H9 (cell line): ENCODE results near the gene CFL1. TPM values are rescaled to one million over a fixed set of nuclear protein-coding genes. Genes with fewer than 3 reads are reported as not detected.

Experiments
- DNase-seq: peaks from one replicate; pipeline ENCODE4 v3.0.0-alpha.2; 2017
- H2AFZ ChIP-seq: one replicate; pipeline ENCODE4 v1.6.1; 2013; ENCODE audit warnings: mild to moderate bottlenecking, low read length, control low read depth, moderate library complexity
- H2AK5ac ChIP-seq: 2 replicates; pipeline ENCODE4 v1.6.1; 2013; ENCODE audit warnings: low read length, control low read depth, mixed read lengths; ENCODE audit not compliant: insufficient read length
- H2BK120ac ChIP-seq: one replicate; pipeline ENCODE4 v1.6.1; 2013; ENCODE audit warnings: low read depth, mild to moderate bottlenecking, low read length, control low read depth, inconsistent platforms; ENCODE audit not compliant: poor library complexity, severe bottlenecking
- H2BK12ac ChIP-seq: 2 replicates; pipeline ENCODE4 v1.6.1; 2013; ENCODE audit warnings: low read length, control low read depth, mixed read lengths, low read depth; ENCODE audit not compliant: insufficient read length
- H2BK15ac ChIP-seq: 2 replicates; pipeline ENCODE4 v1.6.1; 2013; ENCODE audit warnings: low read depth, low read length, control low read depth
- H2BK20ac ChIP-seq: one replicate; pipeline ENCODE4 v1.6.1; 2013; ENCODE audit warnings: low read depth, mild to moderate bottlenecking, low read length, control low read depth, inconsistent platforms; ENCODE audit not compliant: poor library complexity, severe bottlenecking
- H2BK5ac ChIP-seq: 2 replicates; pipeline ENCODE4 v1.6.1; 2013; ENCODE audit warnings: low read length, control low read depth, mixed read lengths; ENCODE audit not compliant: insufficient read length
- H3K14ac ChIP-seq: 2 replicates; pipeline ENCODE4 v1.6.1; 2013; ENCODE audit warnings: low read length, control low read depth; ENCODE audit not compliant: insufficient read depth
- H3K18ac ChIP-seq: 2 replicates; pipeline ENCODE4 v1.6.1; 2013; ENCODE audit warnings: low read depth, mild to moderate bottlenecking, mixed read lengths, low read length, control low read depth; ENCODE audit not compliant: insufficient read length
- H3K23ac ChIP-seq: 2 replicates; pipeline ENCODE4 v1.6.1; 2013; ENCODE audit warnings: low read length, control low read depth, mixed read lengths, low read depth; ENCODE audit not compliant: insufficient read length
- H3K23me2 ChIP-seq: 2 replicates; pipeline ENCODE4 v1.6.1; 2013; ENCODE audit warnings: low read depth, mild to moderate bottlenecking, mixed read lengths, low read length, control low read depth; ENCODE audit not compliant: insufficient read length, poor library complexity, severe bottlenecking
- H3K27ac ChIP-seq: 2 replicates; pipeline ENCODE4 v1.5.1; 2013; ENCODE audit warnings: low read length, control low read depth, mixed read lengths, low read depth; ENCODE audit not compliant: insufficient read length
- H3K27me3 ChIP-seq: 2 replicates; pipeline ENCODE4 v1.6.1; 2013; ENCODE audit warnings: low read length, control low read depth, inconsistent platforms; ENCODE audit not compliant: insufficient read depth
- H3K4ac ChIP-seq: 2 replicates; pipeline ENCODE4 v1.6.1; 2013; ENCODE audit warnings: low read depth, mild to moderate bottlenecking, control low read depth, inconsistent platforms, low read length, moderate library complexity
- H3K4me1 ChIP-seq: 2 replicates; pipeline ENCODE4 v1.6.1; 2013; ENCODE audit warnings: low read length, control low read depth, inconsistent platforms; ENCODE audit not compliant: insufficient read depth
- H3K4me2 ChIP-seq: 2 replicates; pipeline ENCODE4 v1.6.1; 2013; ENCODE audit warnings: low read length, control low read depth, mixed read lengths; ENCODE audit not compliant: insufficient read length, insufficient read depth
- H3K56ac ChIP-seq: 2 replicates; pipeline ENCODE4 v1.6.1; 2013; ENCODE audit warnings: low read depth, mild to moderate bottlenecking, mixed read lengths, low read length, control low read depth; ENCODE audit not compliant: insufficient read length
- H3K79me1 ChIP-seq: 2 replicates; pipeline ENCODE4 v1.6.1; 2013; ENCODE audit warnings: low read depth, mild to moderate bottlenecking, moderate library complexity, low read length, control low read depth, inconsistent platforms; ENCODE audit not compliant: insufficient read depth, poor library complexity, severe bottlenecking
- H3K79me2 ChIP-seq: 2 replicates; pipeline ENCODE4 v1.6.1; 2013; ENCODE audit warnings: low read length, control low read depth, inconsistent platforms; ENCODE audit not compliant: insufficient read depth
- H3K9ac ChIP-seq: 2 replicates; pipeline ENCODE4 v1.6.1; 2013; ENCODE audit warnings: low read length, control low read depth, mixed read lengths; ENCODE audit not compliant: insufficient read length; ENCODE audit errors: extremely low read depth
- H3K9me3 ChIP-seq: one replicate; pipeline ENCODE4 v1.6.1; 2013; ENCODE audit warnings: low read depth, low read length, inconsistent platforms; ENCODE audit not compliant: control insufficient read depth
- H3T11ph ChIP-seq: one replicate; pipeline ENCODE4 v1.6.1; 2013; ENCODE audit warnings: mild to moderate bottlenecking, low read length, control low read depth, inconsistent platforms
- H4K20me1 ChIP-seq: one replicate; pipeline ENCODE4 v1.6.1; 2013; ENCODE audit not compliant: control insufficient read depth, insufficient read length, insufficient read depth
- H4K5ac ChIP-seq: 2 replicates; pipeline ENCODE4 v1.6.1; 2013; ENCODE audit warnings: low read depth, mild to moderate bottlenecking, mixed read lengths, low read length, control low read depth; ENCODE audit not compliant: insufficient read length
- H4K8ac ChIP-seq: replicated peaks from 2 replicates; pipeline ENCODE4 v1.6.1; 2013; ENCODE audit warnings: low read length, control low read depth, mixed read lengths, low read depth; ENCODE audit not compliant: insufficient read length
- H4K91ac ChIP-seq: 2 replicates; pipeline ENCODE4 v1.6.1; 2013; ENCODE audit warnings: low read depth, mild to moderate bottlenecking, moderate library complexity, mixed read lengths, low read length, control low read depth; ENCODE audit not compliant: insufficient read length
- H3K27ac Mint-ChIP-seq, 3 experiments: 2 replicates in 2 of 3; 3 replicates in 1 of 3; pipeline ENCODE4 v1.8.0; 2020 to 2021; ENCODE audit warnings: mixed read lengths in 3 of 3, mild to moderate bottlenecking in 1 of 3, moderate library complexity in 1 of 3
- H3K27me3 Mint-ChIP-seq: 2 replicates; pipeline ENCODE4 v1.8.0; 2021; ENCODE audit warnings: low read depth, mild to moderate bottlenecking, moderate library complexity, mixed read lengths
- H3K36me3 Mint-ChIP-seq, 3 experiments: 2 replicates in 2 of 3; 3 replicates in 1 of 3; pipeline ENCODE4 v1.8.0; 2020 to 2021; ENCODE audit warnings: low read depth in 3 of 3, mixed read lengths in 3 of 3; ENCODE audit not compliant: insufficient read depth in 1 of 3
- H3K4me1 Mint-ChIP-seq, 2 experiments: 2 replicates each; pipeline ENCODE4 v1.8.0; 2020; ENCODE audit warnings: mixed read lengths in 2 of 2
- H3K4me3 Mint-ChIP-seq, 2 experiments: 2 replicates in 1 of 2; 3 replicates in 1 of 2; pipeline ENCODE4 v1.8.0; 2020 to 2021; ENCODE audit warnings: mild to moderate bottlenecking in 2 of 2, mixed read lengths in 2 of 2, moderate library complexity in 1 of 2
- H3K9me3 Mint-ChIP-seq, 2 experiments: 2 replicates in 1 of 2; 3 replicates in 1 of 2; pipeline ENCODE4 v1.8.0; 2020; ENCODE audit warnings: mild to moderate bottlenecking in 2 of 2, mixed read lengths in 2 of 2, moderate library complexity in 1 of 2
- CTCF ChIP-seq: fragments of 200-600 bp; sonication (generic); conservative IDR thresholded peaks from 3 replicates; pipeline ENCODE4 v1.8.0; 2021; ENCODE audit warnings: antibody characterized with exemption, mild to moderate bottlenecking
- WGBS: extraction: QIAGEN DNeasy Blood & Tissue Kit; methylation state at CpG from one replicate; pipeline ENCODE4 v1.1.7; 2013; ENCODE audit warnings: missing lambda C conversion rate, low lambda C conversion rate, mixed read lengths; ENCODE audit not compliant: insufficient read length; ENCODE audit errors: extremely low coverage; 5-methylcytosine and 5-hydroxymethylcytosine counted together
- total RNA-seq: library from RNA; stranded (reverse); gene quantifications from 2 replicates; pipeline ENCODE4 v1.2.1, GENCODE V29; 2021

Gene CFL1
- total RNA-seq, 1 experiment from 2014 or later, result 1,107 TPM

DNA sequence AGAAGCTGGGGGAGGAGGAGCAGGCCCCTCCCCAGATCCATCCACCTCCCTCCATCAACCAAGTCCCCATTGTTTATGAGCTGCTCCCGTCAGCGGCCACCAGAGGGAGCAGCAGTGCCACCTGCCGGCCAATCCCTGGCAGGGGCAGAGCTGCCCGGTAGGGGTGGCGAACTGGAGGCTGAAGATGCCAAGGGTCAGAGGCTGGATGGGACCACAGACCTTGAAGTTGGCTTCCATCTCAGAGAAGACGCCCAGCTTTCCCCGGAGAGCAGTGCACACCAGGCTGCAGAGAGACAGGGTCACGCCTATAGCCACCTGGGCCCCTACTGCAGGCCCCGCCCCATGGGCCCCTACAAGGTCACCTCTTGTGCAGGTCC lies 26.7 kb upstream of the CFL1 start:
- no peaks in the 10 kb centered on the region for H3K79me1 ChIP-seq
- H3K79me2 ChIP-seq, result no peaks in the 10 kb centered on the region
- no peak overlapping the region for H2BK120ac ChIP-seq
- H3K14ac ChIP-seq, result no peak overlapping the region
- H4K5ac ChIP-seq, result no peak overlapping the region
- H3T11ph ChIP-seq, result no peak overlapping the region
- peaks cover 2% of the 10 kb centered on the region; the same call in 1 of the 2 replicates for H3K27me3 ChIP-seq
- peaks cover 5% of the 10 kb centered on the region; the same call in 1 of the 2 replicates for H3K4me1 ChIP-seq
- WGBS, result no CpG with 5 or more reads among the region's 9 CpGs
- H3K4ac ChIP-seq, result no peak overlapping the region
- H3K4me1 Mint-ChIP-seq, result peaks cover 18 to 32% of the 10 kb centered on the region in 2 experiments
- peaks cover 10% of the 10 kb centered on the region for H3K27me3 Mint-ChIP-seq
- no peaks in the 10 kb centered on the region for H3K9me3 ChIP-seq
- TF ChIP-seq CTCF, result peak; percentile 99
- no peak overlapping the region for H2AK5ac ChIP-seq
- H4K20me1 ChIP-seq, result no peaks in the 10 kb centered on the region
- no peak overlapping the region for H2AFZ ChIP-seq
- peak; percentile 88 for DNase-seq
- H3K9me3 Mint-ChIP-seq, result peaks cover 0 to 2% of the 10 kb centered on the region in 2 experiments; a peak in 1 of 5 replicates
- H3K18ac ChIP-seq, result no peak overlapping the region
- H3K27ac Mint-ChIP-seq, result no peak overlapping the region; a peak in 1 of 7 replicates
- no peak overlapping the region for H3K27ac ChIP-seq
- H3K36me3 Mint-ChIP-seq, result peaks cover 35 to 58% (median 55%) of the 10 kb centered on the region in 3 experiments
- H3K56ac ChIP-seq, result no peak overlapping the region
- H2BK12ac ChIP-seq, result no peak overlapping the region
- H2BK5ac ChIP-seq, result no peak overlapping the region
- H3K23me2 ChIP-seq, result peaks cover 7% of the 10 kb centered on the region
- H4K8ac ChIP-seq, result no peak overlapping the region
- no peak overlapping the region for H3K23ac ChIP-seq
- no peak overlapping the region for H4K91ac ChIP-seq
- 0 out of 5 replicates have a peak overlapping the region, but pooled peaks of 1 of the 2 experiments have one; percentile 21 for H3K4me3 Mint-ChIP-seq
- H3K9ac ChIP-seq, result no peak overlapping the region
- H2BK15ac ChIP-seq, result no peak overlapping the region
- no peak overlapping the region for H3K4me2 ChIP-seq
- H2BK20ac ChIP-seq, result no peak overlapping the region
